Memory B cell (primary cell): Measurements from ENCODE around the gene FLNB.

ENCODE experiments used
- ATAC-seq: fragments of 150-1000 bp; cut with Tn5 transposase; 2 replicates; pipeline ENCODE4 v1.10.0; 2021; ENCODE audit warnings: low read depth, mild to moderate bottlenecking, moderate library complexity
- DNase-seq, 2 donors: peaks; one replicate each; pipeline ENCODE4 v3.0.0; 2022; ENCODE audit warnings: low spot score in 2 of 2
- H3K27ac Mint-ChIP-seq: one replicate; pipeline ENCODE4 v1.8.0; 2022; ENCODE audit warnings: mild to moderate bottlenecking, moderate library complexity, mixed read lengths
- H3K27me3 Mint-ChIP-seq: one replicate; pipeline ENCODE4 v1.8.0; 2022; ENCODE audit warnings: mixed read lengths
- H3K36me3 Mint-ChIP-seq: one replicate; pipeline ENCODE4 v1.8.0; 2022; ENCODE audit warnings: mild to moderate bottlenecking, mixed read lengths
- H3K4me1 Mint-ChIP-seq: one replicate; pipeline ENCODE4 v1.8.0; 2022; ENCODE audit warnings: mixed read lengths
- H3K4me3 Mint-ChIP-seq: one replicate; pipeline ENCODE4 v1.8.0; 2022; ENCODE audit warnings: mild to moderate bottlenecking, moderate library complexity, mixed read lengths
- H3K9me3 Mint-ChIP-seq: one replicate; pipeline ENCODE4 v1.8.0; 2022; ENCODE audit warnings: mixed read lengths

FLNB gene

GRCh38 chr3:58008141-58009025, at the start of gene FLNB:
Gene FLNB (plus strand): TSS chr3:58008422. CDS start chr3:58008565, 143 bp downstream.
- Mint-ChIP-seq H3K36me3 (no peaks in the 10 kb centered on the region), H3K4me1 (peaks cover 24% of the 10 kb centered on the region), H3K4me3 (peak within 1 kb of the TSS; percentile 86), H3K27me3 (no peaks in the 10 kb centered on the region), H3K9me3 (no peaks in the 10 kb centered on the region), H3K27ac (peak within 1 kb of the TSS; percentile 55)
- peak; percentile 71 to 80 for DNase-seq
- ATAC-seq: peak; percentile 82

GRCh38 chr3:57958642-57959422, 49.4 kb upstream of the FLNB start:
- H3K4me3 Mint-ChIP-seq: peak overlapping the region; percentile 54

GRCh38 chr3:57959423-57960173, 48.6 kb upstream of the FLNB start:
- Mint-ChIP-seq H3K4me1 (peaks cover 17% of the 10 kb centered on the region), H3K27me3 (no peaks in the 10 kb centered on the region), H3K9me3 (no peaks in the 10 kb centered on the region), H3K36me3 (no peaks in the 10 kb centered on the region), H3K27ac (peak overlapping the region; percentile 26), H3K4me3 (peak overlapping the region; percentile 54)
- ATAC-seq (peak; percentile 52), DNase-seq (no peak)

More at GRCh38 chr3:57958642-57959422, 49.4 kb upstream of the FLNB start:
- H3K27ac Mint-ChIP-seq: peak overlapping the region; percentile 55
- ATAC-seq: peak; percentile 35
- no peaks in the 10 kb centered on the region for H3K36me3 Mint-ChIP-seq
- DNase-seq: no peak
- peaks cover 17% of the 10 kb centered on the region for H3K4me1 Mint-ChIP-seq
- H3K27me3 Mint-ChIP-seq: no peaks in the 10 kb centered on the region
- H3K9me3 Mint-ChIP-seq: no peaks in the 10 kb centered on the region

GRCh38 chr3:57960174-57960505, 48.1 kb upstream of the FLNB start:
- Mint-ChIP-seq H3K4me3 (no peak overlapping the region), H3K36me3 (no peaks in the 10 kb centered on the region), H3K4me1 (peaks cover 17% of the 10 kb centered on the region), H3K9me3 (no peaks in the 10 kb centered on the region), H3K27me3 (no peaks in the 10 kb centered on the region), H3K27ac (peak overlapping the region; percentile 26)
- DNase-seq (no peak), ATAC-seq (no peak)

GRCh38 chr3:57961177-57961827, 46.9 kb upstream of the FLNB start:
- ATAC-seq (no peak), DNase-seq (no peak)
- no peak overlapping the region for H3K27ac Mint-ChIP-seq
- no peak overlapping the region for H3K4me3 Mint-ChIP-seq
- no peaks in the 10 kb centered on the region for H3K9me3 Mint-ChIP-seq
- no peaks in the 10 kb centered on the region for H3K27me3 Mint-ChIP-seq
- H3K36me3 Mint-ChIP-seq: no peaks in the 10 kb centered on the region
- H3K4me1 Mint-ChIP-seq: peaks cover 17% of the 10 kb centered on the region

GRCh38 chr3:57961828-57962447, 46.3 kb upstream of the FLNB start:
- Mint-ChIP-seq H3K27me3 (no peaks in the 10 kb centered on the region), H3K27ac (no peak overlapping the region)

GRCh38 chr3:57962448-57962834, 45.8 kb upstream of the FLNB start:
- ATAC-seq (no peak), DNase-seq (no peak)
- Mint-ChIP-seq H3K27ac (no peak overlapping the region), H3K27me3 (no peaks in the 10 kb centered on the region), H3K9me3 (no peaks in the 10 kb centered on the region), H3K36me3 (no peaks in the 10 kb centered on the region), H3K4me3 (no peak overlapping the region), H3K4me1 (peaks cover 17% of the 10 kb centered on the region)

More at GRCh38 chr3:57961828-57962447, 46.3 kb upstream of the FLNB start:
- H3K4me3 Mint-ChIP-seq: no peak overlapping the region
- no peak for DNase-seq
- H3K9me3 Mint-ChIP-seq: no peaks in the 10 kb centered on the region
- no peak for ATAC-seq
- H3K36me3 Mint-ChIP-seq: no peaks in the 10 kb centered on the region
- H3K4me1 Mint-ChIP-seq: peaks cover 17% of the 10 kb centered on the region

GRCh38 chr3:57963811-57964346, 44.3 kb upstream of the FLNB start:
- ATAC-seq (peak; percentile 48), DNase-seq (no peak)
- no peaks in the 10 kb centered on the region for H3K9me3 Mint-ChIP-seq
- H3K4me1 Mint-ChIP-seq: peaks cover 10% of the 10 kb centered on the region
- H3K4me3 Mint-ChIP-seq: no peak overlapping the region
- H3K27me3 Mint-ChIP-seq: no peaks in the 10 kb centered on the region
- no peaks in the 10 kb centered on the region for H3K36me3 Mint-ChIP-seq
- H3K27ac Mint-ChIP-seq: no peak overlapping the region

GRCh38 chr3:57966829-57967228, 41.4 kb upstream of the FLNB start:
- no peaks in the 10 kb centered on the region for H3K36me3 Mint-ChIP-seq
- no peaks in the 10 kb centered on the region for H3K27me3 Mint-ChIP-seq
- no peaks in the 10 kb centered on the region for H3K9me3 Mint-ChIP-seq
- H3K4me1 Mint-ChIP-seq: peaks cover 1% of the 10 kb centered on the region
- no peak for DNase-seq
- H3K4me3 Mint-ChIP-seq: no peak overlapping the region
- ATAC-seq: no peak
- no peak overlapping the region for H3K27ac Mint-ChIP-seq

GRCh38 chr3:57967590-57967989, 40.6 kb upstream of the FLNB start:
- no peak for DNase-seq
- no peaks in the 10 kb centered on the region for H3K36me3 Mint-ChIP-seq
- no peaks in the 10 kb centered on the region for H3K9me3 Mint-ChIP-seq
- peaks cover 6% of the 10 kb centered on the region for H3K4me1 Mint-ChIP-seq
- no peak overlapping the region for H3K27ac Mint-ChIP-seq
- ATAC-seq: no peak
- H3K27me3 Mint-ChIP-seq: no peaks in the 10 kb centered on the region
- H3K4me3 Mint-ChIP-seq: no peak overlapping the region

- no peak for ATAC-seq
- H3K4me1 Mint-ChIP-seq: peaks cover 6% of the 10 kb centered on the region
- no peaks in the 10 kb centered on the region for H3K36me3 Mint-ChIP-seq
- H3K27ac Mint-ChIP-seq: no peak overlapping the region
- no peak overlapping the region for H3K4me3 Mint-ChIP-seq
- no peaks in the 10 kb centered on the region for H3K9me3 Mint-ChIP-seq
- no peak for DNase-seq
- H3K27me3 Mint-ChIP-seq: no peaks in the 10 kb centered on the region
Observed at GRCh38 chr3:57968501-57968900, 39.7 kb upstream of the FLNB start.

GRCh38 chr3:57971975-57972374, 36.2 kb upstream of the FLNB start:
- Mint-ChIP-seq H3K9me3 (no peaks in the 10 kb centered on the region), H3K27me3 (no peaks in the 10 kb centered on the region), H3K36me3 (no peaks in the 10 kb centered on the region), H3K4me1 (peaks cover 6% of the 10 kb centered on the region), H3K4me3 (no peak overlapping the region), H3K27ac (no peak overlapping the region)
- ATAC-seq (no peak), DNase-seq (no peak)

- no peak overlapping the region for H3K27ac Mint-ChIP-seq
- H3K4me1 Mint-ChIP-seq: peaks cover 6% of the 10 kb centered on the region
- no peak overlapping the region for H3K4me3 Mint-ChIP-seq
- peak; percentile 38 for ATAC-seq
- no peaks in the 10 kb centered on the region for H3K9me3 Mint-ChIP-seq
- H3K27me3 Mint-ChIP-seq: no peaks in the 10 kb centered on the region
- DNase-seq: no peak
- no peaks in the 10 kb centered on the region for H3K36me3 Mint-ChIP-seq
Observed at GRCh38 chr3:57972531-57973111, 35.6 kb upstream of the FLNB start.
